Peyer's patch (tissue), 4 donors: ENCODE data around the gene ETFA.

Experiments
- POLR2A ChIP-seq, 2 donors: fragments of 450-650 bp; IDR thresholded peaks; one replicate each; pipeline ENCODE4 v1.5.1; 2017; ENCODE audit warnings: antibody characterized with exemption in 2 of 2, mild to moderate bottlenecking in 2 of 2, moderate library complexity in 2 of 2
- TF ChIP-seq, protein P1 (sequence below), 6 experiments: fragments of 450-650 bp in 4 of 6; fragments of 200-600 bp in 2 of 6; sonication (generic) in 1 of 6; IDR thresholded peaks; one replicate each; pipeline ENCODE4 v1.5.1; 2017 to 2019; ENCODE audit warnings: antibody characterized with exemption in 6 of 6, mild to moderate bottlenecking in 3 of 6, moderate library complexity in 1 of 6

DNA sequence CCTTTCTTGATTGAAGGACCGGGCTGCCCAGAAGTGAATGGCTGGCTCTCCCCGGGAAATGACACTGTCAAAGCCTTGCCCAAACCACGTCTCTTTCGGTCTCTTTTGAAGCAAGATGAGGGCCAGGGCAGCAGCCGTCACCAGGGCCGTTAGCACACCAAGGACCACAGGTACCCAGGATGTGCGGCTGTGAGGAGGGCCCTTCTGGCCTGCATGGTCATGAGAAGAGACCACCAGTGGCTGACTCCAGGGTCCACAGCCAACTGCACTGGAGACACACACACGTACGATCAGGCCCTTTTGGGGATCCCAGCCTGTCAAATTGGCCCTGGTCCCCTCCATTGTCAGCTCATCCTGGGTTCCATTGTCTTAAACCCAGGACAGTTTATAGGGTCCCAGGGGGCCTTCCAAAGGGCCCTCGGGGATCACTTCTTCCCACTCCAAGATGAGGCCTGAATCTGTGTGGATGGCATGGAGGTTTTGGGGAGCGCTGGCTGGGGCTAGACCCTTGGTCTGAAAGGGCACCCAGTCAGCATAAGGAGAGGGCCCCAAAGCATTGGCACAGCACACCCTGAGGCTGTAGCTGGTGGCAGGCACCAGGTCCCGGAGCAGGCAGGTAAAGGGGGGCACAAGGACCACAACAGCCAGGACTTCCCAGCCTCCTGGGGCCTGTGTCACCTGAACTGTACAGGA lies 50.9 kb downstream of the ETFA start:
- TF ChIP-seq, protein P1, sequence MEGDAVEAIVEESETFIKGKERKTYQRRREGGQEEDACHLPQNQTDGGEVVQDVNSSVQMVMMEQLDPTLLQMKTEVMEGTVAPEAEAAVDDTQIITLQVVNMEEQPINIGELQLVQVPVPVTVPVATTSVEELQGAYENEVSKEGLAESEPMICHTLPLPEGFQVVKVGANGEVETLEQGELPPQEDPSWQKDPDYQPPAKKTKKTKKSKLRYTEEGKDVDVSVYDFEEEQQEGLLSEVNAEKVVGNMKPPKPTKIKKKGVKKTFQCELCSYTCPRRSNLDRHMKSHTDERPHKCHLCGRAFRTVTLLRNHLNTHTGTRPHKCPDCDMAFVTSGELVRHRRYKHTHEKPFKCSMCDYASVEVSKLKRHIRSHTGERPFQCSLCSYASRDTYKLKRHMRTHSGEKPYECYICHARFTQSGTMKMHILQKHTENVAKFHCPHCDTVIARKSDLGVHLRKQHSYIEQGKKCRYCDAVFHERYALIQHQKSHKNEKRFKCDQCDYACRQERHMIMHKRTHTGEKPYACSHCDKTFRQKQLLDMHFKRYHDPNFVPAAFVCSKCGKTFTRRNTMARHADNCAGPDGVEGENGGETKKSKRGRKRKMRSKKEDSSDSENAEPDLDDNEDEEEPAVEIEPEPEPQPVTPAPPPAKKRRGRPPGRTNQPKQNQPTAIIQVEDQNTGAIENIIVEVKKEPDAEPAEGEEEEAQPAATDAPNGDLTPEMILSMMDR (IDR thresholded peaks at IDR 0.05), result no peak
- no peak for TF ChIP-seq POLR2A (IDR thresholded peaks at IDR 0.05)
